WERI-Rb-1 (cell line): ENCODE data around the gene NDST4.

Experiments used
- DNase-seq: peaks from one replicate; pipeline ENCODE4 v3.0.0-alpha.2; 2020
- H3K27ac ChIP-seq: fragments of 250-450 bp; sonication (Bioruptor Pico); 2 replicates; pipeline ENCODE4 v1.5.1; 2020; ENCODE audit warnings: mild to moderate bottlenecking, moderate library complexity
- H3K27me3 ChIP-seq: fragments of 250-450 bp; sonication (Bioruptor Pico); 2 replicates; pipeline ENCODE4 v1.5.1; 2021; ENCODE audit warnings: mild to moderate bottlenecking, low read depth, moderate library complexity; ENCODE audit not compliant: insufficient read depth, severe bottlenecking
- H3K36me3 ChIP-seq: fragments of 250-450 bp; sonication (Bioruptor Pico); 2 replicates; pipeline ENCODE4 v1.5.1; 2020; ENCODE audit warnings: mild to moderate bottlenecking, moderate library complexity
- H3K4me3 ChIP-seq: 2 replicates; pipeline ENCODE4 v1.5.1; 2011; ENCODE audit warnings: low read depth, mild to moderate bottlenecking, control low read depth, low read length
- H3K9me3 ChIP-seq: fragments of 250-450 bp; sonication (Bioruptor Pico); 2 replicates; pipeline ENCODE4 v1.5.1; 2021; ENCODE audit warnings: mild to moderate bottlenecking, moderate library complexity; ENCODE audit not compliant: severe bottlenecking
- TF ChIP-seq, protein P1 (sequence below): IDR thresholded peaks from 2 replicates; pipeline ENCODE4 v1.5.1; 2011; ENCODE audit warnings: low read depth, mild to moderate bottlenecking, control low read depth, inconsistent platforms, low read length

The NDST4 gene

GRCh38 chr4:114921790-114922591, 191.4 kb downstream of the NDST4 start:
- no peak overlapping the region for H3K4me3 ChIP-seq
- TF ChIP-seq, protein P1, sequence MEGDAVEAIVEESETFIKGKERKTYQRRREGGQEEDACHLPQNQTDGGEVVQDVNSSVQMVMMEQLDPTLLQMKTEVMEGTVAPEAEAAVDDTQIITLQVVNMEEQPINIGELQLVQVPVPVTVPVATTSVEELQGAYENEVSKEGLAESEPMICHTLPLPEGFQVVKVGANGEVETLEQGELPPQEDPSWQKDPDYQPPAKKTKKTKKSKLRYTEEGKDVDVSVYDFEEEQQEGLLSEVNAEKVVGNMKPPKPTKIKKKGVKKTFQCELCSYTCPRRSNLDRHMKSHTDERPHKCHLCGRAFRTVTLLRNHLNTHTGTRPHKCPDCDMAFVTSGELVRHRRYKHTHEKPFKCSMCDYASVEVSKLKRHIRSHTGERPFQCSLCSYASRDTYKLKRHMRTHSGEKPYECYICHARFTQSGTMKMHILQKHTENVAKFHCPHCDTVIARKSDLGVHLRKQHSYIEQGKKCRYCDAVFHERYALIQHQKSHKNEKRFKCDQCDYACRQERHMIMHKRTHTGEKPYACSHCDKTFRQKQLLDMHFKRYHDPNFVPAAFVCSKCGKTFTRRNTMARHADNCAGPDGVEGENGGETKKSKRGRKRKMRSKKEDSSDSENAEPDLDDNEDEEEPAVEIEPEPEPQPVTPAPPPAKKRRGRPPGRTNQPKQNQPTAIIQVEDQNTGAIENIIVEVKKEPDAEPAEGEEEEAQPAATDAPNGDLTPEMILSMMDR: no peak
- no peaks in the 10 kb centered on the region for H3K36me3 ChIP-seq
- no peak overlapping the region for H3K27ac ChIP-seq
- no peak for DNase-seq
- H3K27me3 ChIP-seq: no peaks in the 10 kb centered on the region
- H3K9me3 ChIP-seq: no peaks in the 10 kb centered on the region

DNA sequence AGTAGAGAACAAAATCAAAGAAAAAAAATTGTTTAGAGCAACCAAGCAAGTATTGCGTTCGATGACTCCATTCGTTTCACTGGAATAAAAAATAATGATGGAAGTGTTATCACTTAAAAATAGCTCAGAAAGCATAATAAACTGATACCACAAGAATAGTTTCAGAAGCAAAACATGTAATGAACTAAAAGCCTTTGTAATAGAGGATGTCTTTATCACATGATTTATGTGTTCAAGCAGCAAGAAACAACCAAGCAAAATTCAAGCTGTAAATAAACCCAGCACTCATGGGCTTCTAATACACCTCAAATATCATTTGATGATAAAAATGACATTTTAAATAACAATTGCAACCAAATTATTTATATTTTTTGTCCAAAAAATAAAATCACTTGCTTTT, 192.2 kb downstream of the NDST4 start:
- Histone ChIP-seq H3K9me3 (no peaks in the 10 kb centered on the region), H3K27ac (no peak overlapping the region), H3K4me3 (no peak overlapping the region), H3K27me3 (no peaks in the 10 kb centered on the region), H3K36me3 (no peaks in the 10 kb centered on the region)
- no peak for DNase-seq
- TF ChIP-seq, protein P1: no peak

DNA sequence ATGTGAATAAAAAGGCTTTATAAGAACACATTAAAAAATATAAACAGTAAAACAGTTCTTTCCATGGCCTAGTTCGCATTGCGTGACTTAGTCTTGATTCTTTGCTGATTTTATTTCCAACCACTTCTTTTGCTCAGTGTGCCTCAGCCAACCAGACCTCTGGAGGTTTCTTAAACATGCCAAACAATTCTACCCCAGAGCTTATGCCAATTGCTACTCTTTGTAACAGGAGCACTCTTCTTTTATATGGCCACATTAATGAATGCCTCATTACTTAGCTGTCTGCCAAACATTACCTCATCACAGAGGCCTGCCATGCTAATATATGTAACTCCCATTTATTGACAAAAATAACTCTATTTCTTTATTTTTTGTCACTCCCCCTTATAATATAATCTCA, 202.3 kb downstream of the NDST4 start:
- no peak overlapping the region for H3K27ac ChIP-seq
- no peaks in the 10 kb centered on the region for H3K9me3 ChIP-seq
- TF ChIP-seq, protein P1: no peak
- DNase-seq: no peak
- H3K36me3 ChIP-seq: no peaks in the 10 kb centered on the region
- no peaks in the 10 kb centered on the region for H3K27me3 ChIP-seq
- H3K4me3 ChIP-seq: no peak overlapping the region

GRCh38 chr4:114907568-114907967, 205.9 kb downstream of the NDST4 start:
- TF ChIP-seq, protein P1: no peak
- H3K4me3 ChIP-seq: no peak overlapping the region
- no peak for DNase-seq
- no peaks in the 10 kb centered on the region for H3K36me3 ChIP-seq
- no peak overlapping the region for H3K27ac ChIP-seq
- H3K9me3 ChIP-seq: no peaks in the 10 kb centered on the region
- H3K27me3 ChIP-seq: no peaks in the 10 kb centered on the region

DNA sequence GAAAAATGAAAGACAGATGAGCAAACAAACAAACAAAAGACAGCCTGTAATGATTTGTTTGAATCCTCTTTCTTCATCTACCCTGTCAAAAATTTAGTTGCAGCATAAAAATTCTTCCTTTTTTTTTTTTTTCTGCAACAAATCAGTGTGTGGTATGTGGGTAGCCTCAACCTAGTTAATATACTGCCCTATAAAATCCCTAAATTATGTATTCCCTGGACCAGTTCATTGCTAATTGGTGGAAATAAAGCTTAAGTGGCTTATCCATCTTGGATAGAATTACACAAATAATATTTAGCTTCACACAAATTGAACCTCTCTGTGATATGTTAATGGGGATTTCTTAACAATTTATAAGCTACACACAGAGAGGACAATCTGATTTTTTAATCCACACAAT, 208.4 kb downstream of the NDST4 start:
- Histone ChIP-seq H3K27ac (no peak overlapping the region), H3K9me3 (no peaks in the 10 kb centered on the region), H3K36me3 (no peaks in the 10 kb centered on the region), H3K27me3 (no peaks in the 10 kb centered on the region), H3K4me3 (no peak overlapping the region)
- DNase-seq: no peak
- TF ChIP-seq, protein P1: no peak

- TF ChIP-seq, protein P1: no peak
- Histone ChIP-seq H3K27ac (no peak overlapping the region), H3K27me3 (no peaks in the 10 kb centered on the region), H3K36me3 (no peaks in the 10 kb centered on the region), H3K4me3 (no peak overlapping the region), H3K9me3 (no peaks in the 10 kb centered on the region)
- DNase-seq: no peak
Measured at GRCh38 chr4:114900934-114901333, 212.5 kb downstream of the NDST4 start.
